GM18519 (cell line): ENCODE data around the gene MKNK2.
"Not testable (repeated sequence)": the region's sequence is repeated elsewhere in the genome, so short reads cannot be mapped to it uniquely, and the experiment has no call there.

ENCODE experiments used
- ATAC-seq: cut with Tn5 transposase; IDR thresholded peaks from one replicate; pipeline ENCODE4 v1.9.1; 2021; ENCODE audit warnings: mild to moderate bottlenecking, moderate library complexity; ENCODE audit not compliant: unreplicated experiment, low FRiP score

MKNK2 gene

GRCh38 chr19:2045501-2046045, 5.5 kb downstream of the MKNK2 start:
- no peak for ATAC-seq

- no peak for ATAC-seq
Observed at GRCh38 chr19:2044709-2045500, 6.1 kb downstream of the MKNK2 start.

GRCh38 chr19:2043961-2044708, 6.9 kb downstream of the MKNK2 start:
- no peak for ATAC-seq

- ATAC-seq: no peak
Observed at GRCh38 chr19:2043251-2043641, 7.8 kb downstream of the MKNK2 start.

- ATAC-seq: no peak
Observed at GRCh38 chr19:2042485-2043250, 8.4 kb downstream of the MKNK2 start.

GRCh38 chr19:2041683-2042484, 9.2 kb downstream of the MKNK2 start:
- peak; percentile 54 for ATAC-seq

- no peak for ATAC-seq
Observed at GRCh38 chr19:2041433-2041682, 9.7 kb downstream of the MKNK2 start.

- ATAC-seq: no peak
Observed at GRCh38 chr19:2040647-2041432, 10.2 kb downstream of the MKNK2 start.

- ATAC-seq: no peak
Observed at GRCh38 chr19:2039959-2040646, 10.9 kb downstream of the MKNK2 start.

GRCh38 chr19:2039089-2039958, 11.7 kb downstream of the MKNK2 start:
- ATAC-seq: no peak

GRCh38 chr19:2038284-2039088, 12.6 kb downstream of the MKNK2 start:
- ATAC-seq: no peak

- ATAC-seq: no peak
Observed at GRCh38 chr19:2037651-2038255, 13.3 kb downstream of the MKNK2 start.

- no peak for ATAC-seq
Observed at GRCh38 chr19:2036424-2036823, 14.6 kb downstream of the MKNK2 start.

- ATAC-seq: no peak
Observed at GRCh38 chr19:2035590-2035991, 15.5 kb downstream of the MKNK2 start.

- no peak for ATAC-seq
Observed at GRCh38 chr19:2034729-2035589, 16.1 kb downstream of the MKNK2 start.

- not testable (repeated sequence) for ATAC-seq
Observed at GRCh38 chr19:2034253-2034652, 16.8 kb downstream of the MKNK2 start.
